Thoracic aorta (tissue), 2 donors: ENCODE results near the gene ASTN1. TPM values are rescaled to one million over a fixed set of nuclear protein-coding genes. Genes with fewer than 3 reads are reported as not detected.

Experiments used
- ATAC-seq: fragments of 150-250 bp; one replicate; pipeline ENCODE4 v1.8.0; 2017; ENCODE audit warnings: low read depth; ENCODE audit not compliant: insufficient number of reproducible peaks, low FRiP score
- DNase-seq: peaks from one replicate; pipeline ENCODE4 v3.0.0-alpha.2; 2020; ENCODE audit warnings: low spot score
- H3K27ac ChIP-seq, 2 donors: fragments of 200-600 bp; sonication (generic); 1 replicate in 1 of 2; 2 replicates in 1 of 2; pipeline ENCODE4 v1.5.1; 2016; ENCODE audit warnings: mild to moderate bottlenecking in 2 of 2, moderate library complexity in 2 of 2
- H3K27me3 ChIP-seq: fragments of 200-600 bp; sonication (generic); replicated peaks from 2 replicates; pipeline ENCODE4 v1.6.0; 2016; ENCODE audit warnings: mild to moderate bottlenecking; ENCODE audit not compliant: insufficient read depth
- H3K36me3 ChIP-seq: fragments of 200-600 bp; sonication (generic); one replicate; pipeline ENCODE4 v1.5.1; 2016
- H3K4me1 ChIP-seq, 2 donors: fragments of 200-600 bp; sonication (generic); 1 replicate in 1 of 2; 2 replicates in 1 of 2; pipeline versions ENCODE4 v1.5.1 to v1.6.0; 2016; ENCODE audit warnings: low read depth in 2 of 2, mild to moderate bottlenecking in 1 of 2; ENCODE audit not compliant: control insufficient read depth in 1 of 2
- H3K4me3 ChIP-seq: fragments of 200-600 bp; sonication (generic); 2 replicates; pipeline ENCODE4 v1.5.1; 2016; ENCODE audit warnings: mild to moderate bottlenecking
- H3K9me3 ChIP-seq: fragments of 200-600 bp; sonication (generic); 2 replicates; pipeline ENCODE4 v1.5.1; 2016
- total RNA-seq, 2 donors: library from RNA; depleted of rRNA; stranded (reverse); fragments of >200 nt; gene quantifications; one replicate each; pipeline versions ENCODE4 v1.1.0 to v1.2.3, GENCODE V29; 2016
- TF ChIP-seq, protein P1 (sequence below): fragments of 200-600 bp; sonication (generic); IDR thresholded peaks from one replicate; pipeline ENCODE4 v1.5.1; 2019; ENCODE audit warnings: antibody characterized with exemption

ASTN1 gene
- total RNA-seq, 2 donors from 2014 or later = 0.41 to 0.42 TPM

GRCh38 chr1:176983731-176984130 is 180.8 kb downstream of the ASTN1 start:
- Histone ChIP-seq H3K36me3 (no peaks in the 10 kb centered on the region), H3K27ac (no peak overlapping the region), H3K27me3 (no peaks in the 10 kb centered on the region), H3K9me3 (no peaks in the 10 kb centered on the region), H3K4me1 (no peaks in the 10 kb centered on the region), H3K4me3 (no peak overlapping the region)
- TF ChIP-seq, protein P1, sequence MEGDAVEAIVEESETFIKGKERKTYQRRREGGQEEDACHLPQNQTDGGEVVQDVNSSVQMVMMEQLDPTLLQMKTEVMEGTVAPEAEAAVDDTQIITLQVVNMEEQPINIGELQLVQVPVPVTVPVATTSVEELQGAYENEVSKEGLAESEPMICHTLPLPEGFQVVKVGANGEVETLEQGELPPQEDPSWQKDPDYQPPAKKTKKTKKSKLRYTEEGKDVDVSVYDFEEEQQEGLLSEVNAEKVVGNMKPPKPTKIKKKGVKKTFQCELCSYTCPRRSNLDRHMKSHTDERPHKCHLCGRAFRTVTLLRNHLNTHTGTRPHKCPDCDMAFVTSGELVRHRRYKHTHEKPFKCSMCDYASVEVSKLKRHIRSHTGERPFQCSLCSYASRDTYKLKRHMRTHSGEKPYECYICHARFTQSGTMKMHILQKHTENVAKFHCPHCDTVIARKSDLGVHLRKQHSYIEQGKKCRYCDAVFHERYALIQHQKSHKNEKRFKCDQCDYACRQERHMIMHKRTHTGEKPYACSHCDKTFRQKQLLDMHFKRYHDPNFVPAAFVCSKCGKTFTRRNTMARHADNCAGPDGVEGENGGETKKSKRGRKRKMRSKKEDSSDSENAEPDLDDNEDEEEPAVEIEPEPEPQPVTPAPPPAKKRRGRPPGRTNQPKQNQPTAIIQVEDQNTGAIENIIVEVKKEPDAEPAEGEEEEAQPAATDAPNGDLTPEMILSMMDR = no peak
- ATAC-seq (no peak), DNase-seq (no peak)

DNA sequence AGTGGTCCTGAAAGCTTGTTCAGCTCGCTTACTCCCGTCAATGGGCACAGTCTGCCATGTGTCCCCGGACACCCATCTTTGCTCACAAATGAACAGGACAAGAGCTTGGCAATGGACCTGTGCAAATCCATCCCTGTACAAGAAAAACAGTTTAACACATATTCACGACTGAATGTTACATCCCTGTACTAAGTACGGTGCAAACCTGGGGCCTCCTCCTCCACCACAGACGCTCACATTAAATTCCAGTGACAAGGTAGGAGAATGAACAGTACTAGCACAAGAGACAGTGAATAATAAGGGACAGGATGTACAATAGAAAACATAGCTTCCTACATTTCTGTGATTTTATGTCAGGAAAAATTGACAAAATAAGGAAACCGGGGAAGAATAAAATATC is 187.7 kb downstream of the ASTN1 start:
- ATAC-seq (no peak), DNase-seq (no peak)
- no peak overlapping the region for H3K4me3 ChIP-seq
- TF ChIP-seq, protein P1 = no peak
- no peaks in the 10 kb centered on the region for H3K4me1 ChIP-seq
- no peak overlapping the region for H3K27ac ChIP-seq
- no peaks in the 10 kb centered on the region for H3K36me3 ChIP-seq
- H3K27me3 ChIP-seq = no peaks in the 10 kb centered on the region
- H3K9me3 ChIP-seq = no peaks in the 10 kb centered on the region

DNA sequence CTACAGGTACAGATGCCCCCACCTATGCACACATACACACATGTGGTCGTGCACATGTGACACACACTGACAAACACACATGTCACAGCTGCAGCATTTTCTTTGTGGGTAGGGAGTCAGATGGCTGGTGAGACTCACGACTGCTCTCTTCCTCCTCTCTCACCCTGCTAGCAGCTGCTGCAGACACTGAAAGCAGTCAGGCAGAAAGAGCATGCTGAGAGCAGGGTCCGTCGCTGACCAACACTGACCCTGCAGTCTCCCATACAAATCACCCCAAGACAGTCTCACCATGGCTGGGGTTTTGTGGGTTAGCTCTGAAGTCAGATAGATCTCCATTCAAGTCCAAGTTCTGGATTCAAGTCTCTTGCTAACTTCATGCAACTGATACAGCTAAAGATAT is 188.3 kb downstream of the ASTN1 start:
- no peak for DNase-seq
- H3K36me3 ChIP-seq = no peaks in the 10 kb centered on the region
- no peaks in the 10 kb centered on the region for H3K9me3 ChIP-seq
- ATAC-seq = no peak
- H3K27me3 ChIP-seq = no peaks in the 10 kb centered on the region
- no peak overlapping the region for H3K27ac ChIP-seq
- no peaks in the 10 kb centered on the region for H3K4me1 ChIP-seq
- H3K4me3 ChIP-seq = no peak overlapping the region
- TF ChIP-seq, protein P1 = no peak

DNA sequence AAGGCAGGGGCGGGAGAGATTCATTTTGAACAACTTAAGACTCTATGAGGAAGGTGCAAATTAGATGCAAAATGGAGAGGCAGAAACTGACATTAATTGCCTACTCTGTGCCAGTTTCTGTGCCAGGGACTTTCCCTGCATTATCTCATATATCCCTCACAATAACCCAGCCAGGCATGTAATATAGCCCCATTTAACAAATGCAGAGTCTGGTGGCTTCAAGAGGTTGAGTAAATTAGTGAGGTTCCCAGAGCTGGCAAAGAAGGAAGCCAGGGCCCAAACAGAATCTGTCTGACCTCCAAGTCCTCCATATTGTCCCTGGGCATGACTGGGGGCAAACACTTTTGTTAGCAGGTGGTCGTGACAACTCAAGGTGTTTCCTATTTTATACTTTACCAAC is 199.8 kb downstream of the ASTN1 start:
- no peaks in the 10 kb centered on the region for H3K36me3 ChIP-seq
- H3K27me3 ChIP-seq = no peaks in the 10 kb centered on the region
- no peak overlapping the region for H3K27ac ChIP-seq
- no peaks in the 10 kb centered on the region for H3K9me3 ChIP-seq
- no peaks in the 10 kb centered on the region for H3K4me1 ChIP-seq
- TF ChIP-seq, protein P1 = no peak
- no peak for ATAC-seq
- DNase-seq = no peak
- no peak overlapping the region for H3K4me3 ChIP-seq

DNA sequence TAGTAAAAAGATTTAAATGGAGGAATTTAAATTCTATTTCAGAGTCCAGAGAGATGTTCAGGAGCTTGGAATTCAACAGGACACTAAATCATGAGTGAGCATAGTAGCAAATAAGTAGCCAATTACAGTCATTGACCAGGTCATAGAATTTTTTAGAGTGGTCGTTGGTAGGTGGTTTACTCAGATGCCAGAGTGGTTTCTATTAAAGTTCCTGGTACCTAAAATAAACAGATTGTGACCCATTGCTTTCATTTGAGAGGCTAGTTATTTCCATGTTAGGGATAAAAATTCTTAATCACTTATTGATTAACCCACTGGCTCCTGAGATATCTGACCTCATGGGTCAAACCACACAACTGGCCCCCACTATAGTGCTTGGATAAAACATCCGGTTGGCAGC is 201.3 kb downstream of the ASTN1 start:
- no peak overlapping the region for H3K4me3 ChIP-seq
- H3K27me3 ChIP-seq = no peaks in the 10 kb centered on the region
- H3K27ac ChIP-seq = no peak overlapping the region
- DNase-seq (no peak), ATAC-seq (no peak)
- TF ChIP-seq, protein P1 = no peak
- H3K36me3 ChIP-seq = no peaks in the 10 kb centered on the region
- H3K9me3 ChIP-seq = no peaks in the 10 kb centered on the region
- no peaks in the 10 kb centered on the region for H3K4me1 ChIP-seq
